GM10266 (cell line): ENCODE results near the gene GADD45GIP1.
"Not testable (repeated sequence)": the region's sequence is repeated elsewhere in the genome, so short reads cannot be mapped to it uniquely, and the experiment has no call there.

Experiments
- DNase-seq: peaks from one replicate; pipeline ENCODE4 v3.0.0; 2012; ENCODE audit errors: extremely low spot score
- TF ChIP-seq, protein P1 (sequence below): IDR thresholded peaks from 2 replicates; pipeline ENCODE4 v1.5.1; 2012; ENCODE audit warnings: mild to moderate bottlenecking, low read depth; ENCODE audit not compliant: control insufficient read depth, insufficient read depth; ENCODE audit errors: missing control alignments

GADD45GIP1 gene

DNA sequence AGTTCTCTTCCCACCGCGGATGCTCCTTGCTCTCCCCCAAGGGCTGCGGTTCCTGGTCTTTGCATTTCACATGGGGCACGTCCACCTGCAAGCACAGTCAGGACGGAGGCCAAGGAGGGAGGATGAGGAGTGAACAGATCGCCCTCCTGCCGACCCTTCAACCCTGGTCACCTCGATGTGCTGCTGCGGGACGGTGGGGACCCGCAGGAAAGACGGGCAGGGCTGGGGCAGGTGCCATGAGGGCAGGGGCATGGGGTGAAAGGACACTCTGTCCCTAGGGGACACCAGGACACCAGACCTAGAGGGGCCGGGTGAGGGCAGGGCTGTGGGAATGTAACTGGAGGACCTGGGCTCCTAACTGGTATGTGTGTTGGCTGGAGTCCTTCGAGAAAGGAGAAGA, 38.8 kb downstream of the GADD45GIP1 start:
- no peak for DNase-seq
- TF ChIP-seq, protein P1, sequence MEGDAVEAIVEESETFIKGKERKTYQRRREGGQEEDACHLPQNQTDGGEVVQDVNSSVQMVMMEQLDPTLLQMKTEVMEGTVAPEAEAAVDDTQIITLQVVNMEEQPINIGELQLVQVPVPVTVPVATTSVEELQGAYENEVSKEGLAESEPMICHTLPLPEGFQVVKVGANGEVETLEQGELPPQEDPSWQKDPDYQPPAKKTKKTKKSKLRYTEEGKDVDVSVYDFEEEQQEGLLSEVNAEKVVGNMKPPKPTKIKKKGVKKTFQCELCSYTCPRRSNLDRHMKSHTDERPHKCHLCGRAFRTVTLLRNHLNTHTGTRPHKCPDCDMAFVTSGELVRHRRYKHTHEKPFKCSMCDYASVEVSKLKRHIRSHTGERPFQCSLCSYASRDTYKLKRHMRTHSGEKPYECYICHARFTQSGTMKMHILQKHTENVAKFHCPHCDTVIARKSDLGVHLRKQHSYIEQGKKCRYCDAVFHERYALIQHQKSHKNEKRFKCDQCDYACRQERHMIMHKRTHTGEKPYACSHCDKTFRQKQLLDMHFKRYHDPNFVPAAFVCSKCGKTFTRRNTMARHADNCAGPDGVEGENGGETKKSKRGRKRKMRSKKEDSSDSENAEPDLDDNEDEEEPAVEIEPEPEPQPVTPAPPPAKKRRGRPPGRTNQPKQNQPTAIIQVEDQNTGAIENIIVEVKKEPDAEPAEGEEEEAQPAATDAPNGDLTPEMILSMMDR: no peak

DNA sequence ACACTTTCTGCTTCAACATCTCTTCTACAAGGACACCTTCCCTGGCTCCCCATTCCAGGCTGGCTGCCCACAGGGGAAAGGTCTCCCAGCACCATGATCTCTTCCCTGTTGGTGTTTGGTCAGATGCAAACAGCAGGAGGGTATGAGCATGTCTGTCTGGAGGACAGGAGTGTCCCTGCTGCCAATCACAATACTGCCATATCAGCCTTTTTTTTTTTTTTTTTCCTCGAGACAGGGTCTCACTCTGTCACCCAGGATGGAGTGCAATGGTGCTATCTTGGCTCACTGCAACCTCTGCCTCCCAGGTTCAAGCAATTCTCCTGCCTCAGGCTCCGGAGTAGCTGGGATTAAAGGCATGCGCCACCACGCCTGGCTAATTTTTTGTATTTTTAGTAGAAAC, 41.2 kb downstream of the GADD45GIP1 start:
- not testable (repeated sequence) for DNase-seq

- TF ChIP-seq, protein P1: no peak
- peak; percentile 51 for DNase-seq
These were observed 43.0 kb downstream of the GADD45GIP1 start for GRCh38 chr19:12913851-12914690.

- DNase-seq: no peak
- TF ChIP-seq, protein P1: no peak
These were observed 43.9 kb downstream of the GADD45GIP1 start for GRCh38 chr19:12913011-12913561.

DNA sequence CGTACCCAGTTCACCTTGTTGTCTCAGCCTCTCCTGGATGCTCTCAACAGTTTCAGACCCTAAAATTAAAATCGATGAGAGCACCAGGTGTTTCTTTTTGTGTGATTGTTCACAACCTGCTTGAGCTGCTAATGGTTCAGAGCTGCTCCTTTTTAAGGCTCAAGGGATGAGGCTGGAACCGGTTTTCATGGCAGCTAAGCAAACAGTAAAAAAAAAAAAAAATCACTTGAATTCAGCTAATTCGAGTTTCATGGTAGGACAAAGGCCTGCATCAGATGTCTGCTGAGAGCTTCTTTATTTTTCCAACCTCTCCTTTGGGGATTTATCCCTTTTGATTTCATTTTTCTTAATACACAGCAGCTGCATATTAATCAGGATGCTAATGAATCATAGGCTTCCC, 44.5 kb downstream of the GADD45GIP1 start:
- TF ChIP-seq, protein P1: no peak
- no peak for DNase-seq

GRCh38 chr19:12907166-12907565, 49.9 kb downstream of the GADD45GIP1 start:
- no peak for DNase-seq
- TF ChIP-seq, protein P1: no peak
